Stimulated activated memory B cell treated with anti-CD40 and anti-IgM and Interleukin-4, amounts not matched to agents 10 μg/mL and 1 μg/mL and 100 μg/mL, for 72 hours (primary cell): Measurements from ENCODE around the gene DRD2.

ENCODE experiments used
- ATAC-seq: fragments of 150-1000 bp; cut with Tn5 transposase; 2 replicates; pipeline ENCODE4 v1.10.0; 2021
- H3K27ac Mint-ChIP-seq: one replicate; pipeline ENCODE4 v1.8.0; 2022; ENCODE audit warnings: mild to moderate bottlenecking, mixed read lengths
- H3K27me3 Mint-ChIP-seq: one replicate; pipeline ENCODE4 v1.8.0; 2022; ENCODE audit warnings: mixed read lengths
- H3K36me3 Mint-ChIP-seq: one replicate; pipeline ENCODE4 v1.8.0; 2022; ENCODE audit warnings: mixed read lengths
- H3K4me1 Mint-ChIP-seq: one replicate; pipeline ENCODE4 v1.8.0; 2022; ENCODE audit warnings: mixed read lengths
- H3K4me3 Mint-ChIP-seq: one replicate; pipeline ENCODE4 v1.8.0; 2022; ENCODE audit warnings: mild to moderate bottlenecking, moderate library complexity, mixed read lengths
- H3K9me3 Mint-ChIP-seq: one replicate; pipeline ENCODE4 v1.8.0; 2022; ENCODE audit warnings: mixed read lengths

Gene DRD2

DNA sequence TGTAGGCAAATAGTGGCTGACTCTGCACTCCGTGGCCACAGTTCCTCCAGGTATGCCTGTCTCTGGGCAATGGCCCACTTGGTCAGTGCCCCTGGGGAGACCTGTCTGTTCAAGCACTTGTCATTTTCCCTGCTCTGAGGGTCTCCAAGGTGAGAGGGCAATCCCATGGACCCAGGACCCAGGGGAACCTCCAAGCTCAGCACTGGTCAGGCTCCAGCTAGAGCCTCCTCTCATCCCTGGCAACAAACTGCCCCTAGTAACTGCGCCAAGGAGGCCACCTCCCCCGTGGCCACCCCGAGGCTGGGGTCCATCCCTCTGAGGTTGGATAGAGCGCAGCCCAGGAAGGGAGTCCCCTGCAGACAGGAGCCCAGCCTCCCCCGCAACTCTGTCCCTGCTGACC is 88.3 kb downstream of the DRD2 start:
- Mint-ChIP-seq H3K27ac (no peak overlapping the region), H3K9me3 (no peaks in the 10 kb centered on the region), H3K4me1 (no peaks in the 10 kb centered on the region), H3K4me3 (no peak overlapping the region), H3K27me3 (no peaks in the 10 kb centered on the region), H3K36me3 (peaks cover 14% of the 10 kb centered on the region)
- no peak for ATAC-seq

DNA sequence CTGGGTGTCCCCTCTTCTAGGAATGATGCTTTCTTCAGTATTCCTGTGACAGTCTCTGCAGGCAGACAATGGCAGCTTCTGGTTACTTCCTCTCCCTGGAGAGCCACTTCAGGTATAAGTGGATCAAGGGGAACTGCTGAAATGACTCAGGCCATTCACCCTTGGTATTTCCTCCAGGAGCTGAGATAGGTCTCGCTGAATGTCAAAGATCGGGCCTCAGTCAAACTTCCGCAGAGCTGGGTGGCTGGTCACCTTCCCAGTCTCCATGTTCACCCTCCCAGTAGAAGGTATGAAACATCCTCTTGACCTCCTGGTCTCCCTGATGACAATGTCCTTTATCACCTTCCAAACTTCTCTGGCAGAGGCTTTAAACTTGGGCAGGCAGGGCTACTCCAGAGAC is 89.4 kb downstream of the DRD2 start:
- no peak for ATAC-seq
- Mint-ChIP-seq H3K36me3 (peaks cover 17% of the 10 kb centered on the region), H3K27ac (no peak overlapping the region), H3K9me3 (no peaks in the 10 kb centered on the region), H3K4me3 (no peak overlapping the region), H3K27me3 (no peaks in the 10 kb centered on the region), H3K4me1 (no peaks in the 10 kb centered on the region)

DNA sequence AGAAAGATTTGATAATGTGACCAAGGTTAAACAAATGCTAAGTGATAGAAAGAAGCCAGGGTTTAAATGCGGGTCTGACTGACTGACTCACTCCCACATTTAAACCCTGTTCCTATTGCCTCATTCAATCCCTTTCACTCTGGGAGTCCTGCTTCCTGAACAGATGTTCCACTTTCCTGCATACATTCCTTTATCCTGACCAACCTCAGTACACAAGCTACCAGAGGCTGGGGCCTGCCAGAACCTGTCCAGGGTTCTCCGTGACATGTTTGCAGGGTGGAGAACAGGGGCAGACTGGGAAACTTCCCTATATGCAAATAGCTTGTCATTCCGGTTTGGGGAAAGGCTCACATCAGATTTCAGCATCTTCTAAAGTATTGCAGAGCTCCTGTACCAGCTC is 90.6 kb downstream of the DRD2 start:
- no peak for ATAC-seq
- Mint-ChIP-seq H3K27me3 (no peaks in the 10 kb centered on the region), H3K4me3 (no peak overlapping the region), H3K9me3 (no peaks in the 10 kb centered on the region), H3K36me3 (peaks cover 26% of the 10 kb centered on the region), H3K27ac (no peak overlapping the region), H3K4me1 (no peaks in the 10 kb centered on the region)

DNA sequence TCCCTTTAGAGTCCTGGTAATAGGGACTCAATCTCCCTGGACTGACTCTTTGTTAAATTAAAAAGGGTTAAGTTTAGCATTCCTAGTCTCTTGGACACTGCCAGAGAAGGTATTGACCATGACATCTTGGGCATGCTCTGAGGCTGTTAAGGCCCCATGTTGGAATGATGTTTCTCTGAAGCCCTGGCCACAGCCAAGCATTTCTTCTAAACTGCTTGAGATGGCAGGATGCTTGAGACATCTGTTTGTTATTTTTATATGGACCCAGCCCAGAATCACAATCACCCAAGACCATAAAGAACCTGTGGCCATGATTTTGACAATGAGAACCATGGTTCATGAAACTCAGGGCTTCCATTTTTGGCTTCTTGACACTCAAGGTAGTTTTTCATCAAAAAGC is 93.1 kb downstream of the DRD2 start:
- no peaks in the 10 kb centered on the region for H3K9me3 Mint-ChIP-seq
- no peak overlapping the region for H3K27ac Mint-ChIP-seq
- peaks cover 26% of the 10 kb centered on the region for H3K36me3 Mint-ChIP-seq
- no peaks in the 10 kb centered on the region for H3K27me3 Mint-ChIP-seq
- no peaks in the 10 kb centered on the region for H3K4me1 Mint-ChIP-seq
- no peak for ATAC-seq
- no peak overlapping the region for H3K4me3 Mint-ChIP-seq

DNA sequence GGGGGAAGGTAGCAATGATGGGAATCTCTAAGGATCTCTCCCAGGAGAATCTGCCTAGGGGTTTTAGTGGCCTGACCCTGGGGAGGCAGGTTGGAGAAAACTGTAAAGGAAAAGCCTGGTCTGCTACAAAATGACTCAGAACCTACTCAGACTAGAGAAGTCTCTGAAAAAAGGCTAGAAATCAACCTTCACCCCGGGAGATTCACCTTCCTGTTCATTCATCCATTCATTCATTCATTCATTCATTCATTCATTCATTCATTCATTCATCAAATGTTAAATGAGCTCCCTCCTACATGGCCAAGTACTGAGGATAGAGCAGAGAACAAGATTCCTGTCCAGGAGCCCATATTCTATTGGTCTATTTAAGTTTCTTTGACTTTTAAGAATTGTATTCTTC is 96.5 kb downstream of the DRD2 start:
- peaks cover 19% of the 10 kb centered on the region for H3K36me3 Mint-ChIP-seq
- H3K27ac Mint-ChIP-seq, result no peak overlapping the region
- ATAC-seq, result no peak
- peaks cover 16% of the 10 kb centered on the region for H3K4me1 Mint-ChIP-seq
- H3K9me3 Mint-ChIP-seq, result no peaks in the 10 kb centered on the region
- H3K27me3 Mint-ChIP-seq, result no peaks in the 10 kb centered on the region
- no peak overlapping the region for H3K4me3 Mint-ChIP-seq

DNA sequence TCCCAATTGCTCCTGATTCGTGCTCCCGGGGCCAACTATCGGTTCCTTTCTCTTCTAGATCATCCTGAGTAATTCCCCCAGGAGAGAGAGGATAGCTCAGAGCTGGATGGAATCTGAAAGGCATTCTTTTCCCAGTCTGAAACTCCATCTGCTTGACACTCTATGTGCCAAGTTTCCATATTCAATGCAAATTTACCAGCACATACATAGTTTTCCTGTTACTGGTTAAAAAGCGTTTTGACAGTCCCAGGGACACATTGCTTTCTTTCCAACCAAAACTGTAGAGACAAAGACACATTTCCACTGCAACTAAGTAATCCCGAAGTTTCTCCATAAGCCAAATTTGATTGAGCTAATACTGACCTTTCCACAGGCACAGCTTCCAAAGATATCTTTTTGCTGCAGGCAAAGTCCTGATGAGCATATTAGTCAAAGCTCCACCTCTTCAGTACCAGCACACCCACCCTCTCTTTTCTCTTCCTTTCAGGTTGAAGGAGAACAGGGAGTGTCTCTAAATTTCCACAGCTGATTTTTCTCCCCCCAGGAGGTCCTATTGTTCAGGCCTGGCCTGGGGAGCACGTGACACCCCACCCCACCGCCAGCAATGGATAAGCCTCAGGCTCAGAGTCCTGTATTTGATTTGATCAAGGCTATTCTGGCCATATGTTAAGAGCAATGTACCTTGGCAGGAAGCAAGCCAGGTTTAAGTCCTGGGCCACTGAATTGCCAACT is 97.4 kb downstream of the DRD2 start:
- Mint-ChIP-seq H3K4me3 (no peak overlapping the region), H3K9me3 (no peaks in the 10 kb centered on the region), H3K27ac (peak overlapping the region; percentile 77), H3K36me3 (peaks cover 23% of the 10 kb centered on the region), H3K27me3 (no peaks in the 10 kb centered on the region), H3K4me1 (peaks cover 16% of the 10 kb centered on the region)
- no peak for ATAC-seq

DNA sequence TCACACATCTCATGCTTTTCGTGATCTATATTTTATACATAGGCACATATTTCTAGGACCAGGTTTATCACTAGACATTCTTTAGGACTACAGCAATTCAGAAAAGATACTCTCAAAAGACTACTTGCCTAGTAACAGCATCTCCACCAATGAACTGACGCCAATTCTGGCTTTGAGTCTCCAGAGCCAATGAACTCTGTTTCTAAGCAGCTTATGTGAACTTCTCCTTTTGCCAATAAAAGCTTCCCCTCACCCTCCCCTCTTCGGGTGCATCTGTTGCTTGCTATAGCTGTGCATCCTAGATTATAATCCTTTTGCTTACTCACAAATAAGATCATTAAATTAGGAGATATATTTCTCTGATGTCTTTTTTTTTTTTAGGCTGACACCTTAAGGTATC is 99.0 kb downstream of the DRD2 start:
- peak; percentile 83 for ATAC-seq
- H3K4me1 Mint-ChIP-seq, result peaks cover 16% of the 10 kb centered on the region
- peak overlapping the region; percentile 77 for H3K27ac Mint-ChIP-seq
- H3K9me3 Mint-ChIP-seq, result no peaks in the 10 kb centered on the region
- no peak overlapping the region for H3K4me3 Mint-ChIP-seq
- H3K36me3 Mint-ChIP-seq, result peaks cover 26% of the 10 kb centered on the region
- H3K27me3 Mint-ChIP-seq, result no peaks in the 10 kb centered on the region

DNA sequence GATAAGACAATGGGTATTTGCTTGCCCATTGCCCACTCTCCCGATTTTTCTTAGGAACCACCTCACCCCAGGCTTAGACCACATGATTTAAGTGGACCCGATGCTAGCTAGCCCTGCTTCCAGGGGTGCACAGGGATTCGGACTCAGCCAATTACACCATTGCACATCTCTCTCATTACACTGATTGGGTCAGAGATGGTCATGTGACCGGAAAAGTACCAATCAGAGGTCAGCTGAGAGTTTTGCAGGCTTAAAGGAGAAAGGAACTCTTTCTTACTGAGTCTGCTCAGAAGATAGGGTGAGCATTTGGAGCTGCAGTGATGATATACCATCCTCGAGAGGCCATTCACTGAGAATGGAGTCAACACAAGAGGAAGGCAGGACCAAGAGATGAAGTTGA is 99.8 kb downstream of the DRD2 start:
- Mint-ChIP-seq H3K36me3 (peaks cover 20% of the 10 kb centered on the region), H3K9me3 (no peaks in the 10 kb centered on the region), H3K27ac (peak overlapping the region; percentile 77), H3K27me3 (no peaks in the 10 kb centered on the region), H3K4me3 (no peak overlapping the region), H3K4me1 (peaks cover 16% of the 10 kb centered on the region)
- ATAC-seq, result no peak

DNA sequence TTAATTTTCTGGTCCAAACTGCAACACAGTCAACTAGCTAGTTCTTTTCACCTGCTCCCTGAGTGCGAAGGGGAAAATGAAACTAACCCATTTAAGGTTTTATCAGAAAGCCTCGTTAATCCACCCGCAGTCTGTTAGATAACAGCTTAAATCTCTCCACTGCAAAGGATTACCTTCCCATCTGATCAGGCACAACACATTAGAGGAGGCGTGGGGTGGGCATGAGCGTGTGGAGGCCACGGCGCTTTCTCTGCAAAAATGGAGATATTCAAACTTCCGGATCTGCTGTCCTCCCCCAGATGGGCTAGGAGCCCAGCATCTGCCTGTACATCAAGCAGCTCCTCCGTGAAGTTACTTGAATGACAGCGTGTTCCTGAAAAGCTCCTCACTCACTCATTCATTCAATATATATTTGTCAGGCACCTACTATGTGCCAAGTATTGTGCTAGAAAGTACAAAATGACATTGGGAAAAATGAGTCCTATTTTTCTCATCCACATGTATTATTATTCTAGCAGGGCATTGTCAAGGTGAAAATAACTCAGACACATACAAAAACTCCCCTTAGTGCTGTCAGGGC is 101.1 kb downstream of the DRD2 start:
- Mint-ChIP-seq H3K27me3 (no peaks in the 10 kb centered on the region), H3K27ac (no peak overlapping the region), H3K36me3 (peaks cover 21% of the 10 kb centered on the region), H3K4me1 (peaks cover 16% of the 10 kb centered on the region), H3K9me3 (no peaks in the 10 kb centered on the region), H3K4me3 (no peak overlapping the region)
- no peak for ATAC-seq

DNA sequence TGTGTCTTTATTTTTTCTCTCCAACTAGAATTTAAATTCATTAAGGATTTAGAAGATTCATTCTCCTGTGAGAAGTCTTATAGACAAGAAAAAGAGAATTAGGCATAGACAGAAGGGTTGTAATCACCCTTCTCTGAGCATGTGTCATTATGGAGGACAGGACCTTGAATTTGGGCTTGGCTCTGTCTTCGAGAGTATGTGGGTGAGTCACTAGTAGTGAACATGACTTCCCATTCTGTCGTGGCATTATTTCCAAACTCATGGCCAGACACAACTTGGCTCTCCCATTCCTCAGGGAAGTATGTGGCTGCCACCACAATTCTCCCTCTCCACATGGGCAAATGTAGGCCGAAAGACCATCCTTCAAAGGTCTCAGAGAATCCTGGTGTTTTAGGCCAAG is 101.9 kb downstream of the DRD2 start:
- no peak for ATAC-seq
- no peaks in the 10 kb centered on the region for H3K27me3 Mint-ChIP-seq

DNA sequence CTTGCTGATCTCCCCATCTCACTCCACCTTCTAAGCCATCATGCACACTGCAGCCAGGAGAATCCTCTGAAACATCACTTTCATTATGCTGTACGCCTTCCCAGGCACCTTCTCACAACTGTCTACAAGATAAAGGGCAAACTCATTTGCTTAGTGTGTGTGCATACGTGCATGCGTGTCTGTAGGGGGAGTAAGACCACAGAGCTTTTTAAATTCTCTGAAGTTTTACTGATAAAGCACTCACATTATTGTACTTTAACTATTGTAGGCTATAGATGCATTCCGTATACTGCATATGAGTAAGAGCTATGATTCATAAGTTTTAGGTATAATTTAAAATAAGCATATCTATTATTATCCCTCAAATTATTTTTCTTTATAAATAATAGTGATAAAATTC is 102.9 kb downstream of the DRD2 start:
- peaks cover 16% of the 10 kb centered on the region for H3K4me1 Mint-ChIP-seq
- H3K27ac Mint-ChIP-seq, result no peak overlapping the region
- no peaks in the 10 kb centered on the region for H3K9me3 Mint-ChIP-seq
- ATAC-seq, result no peak
- no peak overlapping the region for H3K4me3 Mint-ChIP-seq
- H3K36me3 Mint-ChIP-seq, result peaks cover 33% of the 10 kb centered on the region
- H3K27me3 Mint-ChIP-seq, result no peaks in the 10 kb centered on the region

More for the DNA sequence above, 101.9 kb downstream of the DRD2 start:
- Mint-ChIP-seq H3K36me3 (peaks cover 26% of the 10 kb centered on the region), H3K27ac (no peak overlapping the region), H3K4me1 (peaks cover 16% of the 10 kb centered on the region), H3K4me3 (no peak overlapping the region), H3K9me3 (no peaks in the 10 kb centered on the region)

DNA sequence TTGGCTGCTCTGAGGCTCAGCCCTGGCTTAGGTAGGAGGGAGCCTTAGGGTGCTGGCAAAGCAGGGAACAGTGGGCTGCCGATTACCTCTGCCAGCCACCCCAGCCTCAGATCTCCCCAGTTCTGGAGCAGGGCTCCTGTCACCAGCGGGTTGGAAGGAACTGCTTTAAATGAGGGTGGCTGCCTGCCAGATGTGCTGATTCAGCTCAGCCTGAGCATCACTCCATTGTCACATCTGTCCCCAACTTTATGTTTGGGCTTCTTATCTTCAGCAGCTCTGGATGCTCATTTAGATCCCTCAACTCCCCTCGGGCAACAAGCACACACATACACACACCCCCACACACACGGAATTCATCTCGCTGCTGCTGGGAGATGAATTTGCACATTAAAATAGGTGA is 104.6 kb downstream of the DRD2 start:
- no peak overlapping the region for H3K27ac Mint-ChIP-seq

DNA sequence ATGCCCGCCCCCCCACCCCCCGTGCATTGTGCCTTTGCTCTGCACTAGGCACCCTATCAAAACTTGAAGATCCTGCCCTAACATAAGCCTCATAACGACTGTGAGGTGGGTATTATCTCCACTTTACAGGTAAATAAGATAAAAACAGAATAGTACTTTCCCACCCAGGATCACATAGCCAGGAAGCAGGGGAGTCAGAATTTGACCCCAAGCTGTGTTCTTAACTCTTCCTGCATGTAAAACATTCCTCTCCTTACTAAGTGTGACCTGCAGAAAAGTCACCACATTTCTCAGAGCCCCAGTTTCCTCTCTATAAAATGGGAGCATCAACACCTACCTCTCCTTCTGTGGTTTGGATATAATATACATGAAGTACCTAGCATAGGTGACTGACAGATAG is 105.8 kb downstream of the DRD2 start:
- H3K36me3 Mint-ChIP-seq, result peaks cover 52% of the 10 kb centered on the region
- no peak overlapping the region for H3K4me3 Mint-ChIP-seq
- no peaks in the 10 kb centered on the region for H3K27me3 Mint-ChIP-seq
- ATAC-seq, result no peak
- H3K27ac Mint-ChIP-seq, result no peak overlapping the region
- H3K4me1 Mint-ChIP-seq, result no peaks in the 10 kb centered on the region
- no peaks in the 10 kb centered on the region for H3K9me3 Mint-ChIP-seq

More for the DNA sequence above, 104.6 kb downstream of the DRD2 start:
- Mint-ChIP-seq H3K9me3 (no peaks in the 10 kb centered on the region), H3K4me3 (no peak overlapping the region), H3K4me1 (peaks cover 4% of the 10 kb centered on the region), H3K36me3 (peaks cover 43% of the 10 kb centered on the region), H3K27me3 (no peaks in the 10 kb centered on the region)
- no peak for ATAC-seq

DNA sequence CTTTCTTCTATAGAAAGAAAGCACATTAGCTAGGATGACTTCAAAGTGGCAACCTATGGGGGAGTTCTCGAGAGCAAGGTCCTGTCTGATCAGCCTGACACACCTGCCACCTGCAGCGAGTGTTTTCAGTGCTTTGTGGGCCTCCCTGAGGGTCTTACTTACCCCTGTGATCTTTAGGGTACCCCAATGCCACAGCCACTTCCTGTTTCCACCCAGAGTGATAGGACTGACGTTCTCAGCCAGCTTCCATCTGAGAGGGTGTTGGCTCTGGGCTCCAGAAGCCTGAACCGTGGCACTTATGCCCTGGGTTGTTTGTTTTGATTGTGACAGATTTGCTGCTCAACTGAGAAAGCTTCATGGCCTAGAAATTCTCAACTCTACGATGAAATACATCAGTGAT is 109.3 kb downstream of the DRD2 start:
- H3K36me3 Mint-ChIP-seq, result peaks cover 70% of the 10 kb centered on the region
- ATAC-seq, result no peak
- H3K4me1 Mint-ChIP-seq, result no peaks in the 10 kb centered on the region
- no peak overlapping the region for H3K4me3 Mint-ChIP-seq
- H3K27ac Mint-ChIP-seq, result no peak overlapping the region
- no peaks in the 10 kb centered on the region for H3K27me3 Mint-ChIP-seq
- no peaks in the 10 kb centered on the region for H3K9me3 Mint-ChIP-seq

DNA sequence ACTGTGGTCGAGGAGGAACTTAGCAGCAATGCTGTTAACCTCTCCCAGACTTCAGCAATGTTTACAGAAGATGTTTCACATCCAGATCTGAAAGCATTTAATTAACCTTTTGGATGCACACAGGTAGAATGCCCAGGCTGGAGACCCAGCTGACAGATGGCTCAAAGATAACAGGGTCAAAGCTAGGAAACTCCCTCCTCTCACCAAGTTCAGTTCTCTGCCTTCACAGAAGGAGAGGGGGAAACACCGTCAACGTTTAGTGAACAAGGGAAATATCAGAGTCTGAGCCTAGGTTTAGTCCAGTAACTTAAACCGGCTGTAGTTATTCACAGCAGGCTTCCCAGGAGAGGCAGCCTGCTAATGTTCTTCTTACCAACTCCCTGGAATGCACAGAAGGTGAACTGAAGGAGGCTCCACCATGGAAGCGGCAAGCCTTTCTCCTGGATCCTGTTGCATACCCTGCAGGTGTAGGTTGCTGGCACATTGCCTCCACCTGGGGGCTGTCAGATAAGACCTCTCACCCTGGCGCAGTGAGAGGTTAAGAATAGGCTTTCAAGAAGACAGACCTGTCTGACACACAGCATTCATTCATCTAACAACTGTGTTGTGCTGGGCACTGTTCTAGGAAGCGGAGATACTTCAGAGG is 111.1 kb downstream of the DRD2 start:
- Mint-ChIP-seq H3K27me3 (no peaks in the 10 kb centered on the region), H3K4me1 (no peaks in the 10 kb centered on the region), H3K27ac (no peak overlapping the region), H3K36me3 (peaks cover 81% of the 10 kb centered on the region), H3K4me3 (no peak overlapping the region), H3K9me3 (no peaks in the 10 kb centered on the region)
- ATAC-seq, result no peak

DNA sequence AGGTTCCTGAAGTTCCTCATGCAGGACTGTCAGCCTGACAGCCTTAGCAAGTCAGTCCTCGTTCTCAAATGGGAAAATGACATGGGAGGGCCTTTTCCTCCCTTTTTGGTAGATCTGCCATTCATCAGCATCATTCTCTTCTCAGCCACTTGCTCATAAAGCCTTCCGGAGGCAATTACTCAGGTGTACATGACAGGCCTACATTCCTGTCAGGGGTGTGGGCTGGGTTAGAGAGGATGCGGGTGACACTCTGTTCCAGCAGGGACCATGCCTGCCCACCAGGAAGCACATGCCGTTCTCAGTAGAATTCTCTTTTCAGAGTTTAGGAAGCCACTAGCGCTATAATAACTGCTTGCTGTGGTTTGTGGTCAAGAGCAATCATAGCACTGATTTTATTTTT is 111.8 kb downstream of the DRD2 start:
- no peak for ATAC-seq
- Mint-ChIP-seq H3K4me1 (no peaks in the 10 kb centered on the region), H3K27me3 (no peaks in the 10 kb centered on the region), H3K4me3 (no peak overlapping the region), H3K9me3 (no peaks in the 10 kb centered on the region), H3K36me3 (peaks cover 83% of the 10 kb centered on the region), H3K27ac (no peak overlapping the region)
